HG03159 (cell line): ENCODE results near the gene FSIP1.

Experiments used
- ATAC-seq: cut with Tn5 transposase; IDR thresholded peaks from one replicate; pipeline ENCODE4 v1.9.1; 2021; ENCODE audit warnings: mild to moderate bottlenecking, moderate library complexity; ENCODE audit not compliant: unreplicated experiment

Gene FSIP1

GRCh38 chr15:39585389-39585841, 197.2 kb downstream of the FSIP1 start:
- ATAC-seq, result no peak

- no peak for ATAC-seq
Observed at GRCh38 chr15:39584662-39585388, 197.8 kb downstream of the FSIP1 start.

DNA sequence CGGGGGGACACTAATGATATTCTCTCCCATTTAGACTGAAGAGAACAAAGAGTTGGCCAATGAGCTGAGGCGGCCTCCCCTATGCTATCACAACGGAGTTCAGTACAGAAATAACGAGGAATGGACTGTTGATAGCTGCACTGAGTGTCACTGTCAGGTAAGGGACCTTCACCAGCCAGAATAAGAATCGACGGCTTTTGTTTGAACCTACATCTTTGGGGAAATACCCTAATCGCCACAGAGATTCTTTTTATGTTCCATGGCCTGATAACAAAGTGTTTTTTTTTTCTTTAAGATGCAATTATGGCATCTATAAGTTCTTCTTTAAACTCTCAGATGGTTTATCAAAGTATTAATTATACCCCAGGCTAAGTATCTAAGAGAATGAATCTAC, 198.4 kb downstream of the FSIP1 start:
- ATAC-seq, result no peak

DNA sequence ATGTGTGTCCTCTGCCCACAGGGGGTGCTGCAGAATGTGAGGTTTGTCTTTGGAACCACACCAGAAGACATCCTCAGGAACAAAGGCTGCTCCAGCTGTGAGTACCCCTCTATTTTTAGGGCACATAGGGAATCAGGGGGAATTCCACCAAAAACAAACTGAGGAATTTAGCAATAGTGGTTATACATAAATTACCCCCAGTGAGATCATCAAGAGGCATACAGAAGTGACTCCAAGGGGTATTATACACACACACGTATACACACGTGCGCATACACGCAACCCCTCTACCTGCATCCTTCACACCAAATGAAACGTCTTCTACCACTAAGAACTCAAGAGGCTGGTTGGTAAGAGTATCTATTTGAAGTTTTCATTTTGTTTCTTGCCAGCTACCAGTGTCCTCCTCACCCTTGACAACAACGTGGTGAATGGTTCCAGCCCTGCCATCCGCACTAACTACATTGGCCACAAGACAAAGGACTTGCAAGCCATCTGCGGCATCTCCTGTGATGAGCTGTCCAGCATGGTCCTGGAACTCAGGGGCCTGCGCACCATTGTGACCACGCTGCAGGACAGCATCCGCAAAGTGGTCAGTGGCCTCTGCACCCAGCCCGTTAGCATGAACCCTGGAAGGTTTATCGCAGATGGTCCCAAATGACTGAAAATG, 198.9 kb downstream of the FSIP1 start:
- no peak for ATAC-seq

DNA sequence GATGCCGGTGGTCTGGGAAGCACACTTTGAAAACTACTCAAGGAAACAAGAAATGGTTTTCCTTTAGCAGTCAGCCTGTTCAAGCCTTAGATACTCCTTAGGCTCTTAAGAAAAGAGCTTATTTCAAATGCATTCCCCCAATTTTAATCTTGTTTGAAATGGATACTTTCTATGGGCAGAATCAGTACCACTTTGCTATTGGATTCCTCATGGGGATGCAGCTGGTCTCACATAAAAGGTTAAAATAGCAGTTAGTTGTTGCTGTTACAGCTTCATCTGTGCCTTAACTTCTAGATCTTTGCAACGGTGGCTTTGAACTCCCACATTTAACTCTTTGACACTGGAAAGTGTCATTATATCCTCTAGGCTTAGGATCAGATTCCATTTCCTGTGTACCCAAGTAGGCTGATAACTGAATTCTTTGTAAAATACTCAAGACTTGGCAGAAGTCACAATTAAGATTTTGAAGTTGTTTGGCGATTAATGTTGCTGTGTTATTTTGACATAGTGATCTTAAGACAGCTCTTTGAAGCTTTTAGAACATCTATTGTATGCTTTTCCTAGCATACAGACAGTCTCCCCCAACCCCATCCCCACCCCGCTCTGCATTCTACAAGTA, 199.6 kb downstream of the FSIP1 start:
- ATAC-seq, result no peak

- ATAC-seq, result no peak
Observed at GRCh38 chr15:39582286-39582976, 200.2 kb downstream of the FSIP1 start.

GRCh38 chr15:39581793-39582285, 200.8 kb downstream of the FSIP1 start:
- ATAC-seq, result no peak

DNA sequence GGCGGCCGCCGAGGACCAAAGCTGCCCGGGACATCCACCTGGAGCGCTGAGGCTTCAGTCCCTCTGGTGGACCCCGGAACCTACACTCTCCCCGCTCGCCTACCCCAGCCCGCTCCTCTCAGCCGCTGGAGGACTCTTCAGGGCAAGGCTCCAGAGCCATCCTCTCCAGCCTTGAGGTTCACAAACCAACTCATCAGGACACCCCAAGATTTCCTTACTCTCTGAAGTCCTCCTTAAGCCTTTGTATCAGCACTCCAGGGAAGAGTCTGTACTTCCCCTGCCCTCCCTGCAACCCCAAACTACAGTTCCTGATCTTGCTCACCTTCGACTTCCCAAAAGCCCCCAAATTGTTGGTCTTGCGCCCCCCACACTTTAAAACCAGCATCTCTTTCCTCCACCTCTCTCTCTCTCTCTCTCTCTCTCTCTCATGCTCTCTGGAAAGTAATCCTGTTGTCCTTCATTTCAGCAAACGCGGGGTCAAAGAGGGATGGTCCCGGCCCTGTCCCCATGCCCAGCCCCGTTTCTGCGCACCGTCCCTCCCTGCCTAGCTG, 201.3 kb downstream of the FSIP1 start:
- no peak for ATAC-seq

DNA sequence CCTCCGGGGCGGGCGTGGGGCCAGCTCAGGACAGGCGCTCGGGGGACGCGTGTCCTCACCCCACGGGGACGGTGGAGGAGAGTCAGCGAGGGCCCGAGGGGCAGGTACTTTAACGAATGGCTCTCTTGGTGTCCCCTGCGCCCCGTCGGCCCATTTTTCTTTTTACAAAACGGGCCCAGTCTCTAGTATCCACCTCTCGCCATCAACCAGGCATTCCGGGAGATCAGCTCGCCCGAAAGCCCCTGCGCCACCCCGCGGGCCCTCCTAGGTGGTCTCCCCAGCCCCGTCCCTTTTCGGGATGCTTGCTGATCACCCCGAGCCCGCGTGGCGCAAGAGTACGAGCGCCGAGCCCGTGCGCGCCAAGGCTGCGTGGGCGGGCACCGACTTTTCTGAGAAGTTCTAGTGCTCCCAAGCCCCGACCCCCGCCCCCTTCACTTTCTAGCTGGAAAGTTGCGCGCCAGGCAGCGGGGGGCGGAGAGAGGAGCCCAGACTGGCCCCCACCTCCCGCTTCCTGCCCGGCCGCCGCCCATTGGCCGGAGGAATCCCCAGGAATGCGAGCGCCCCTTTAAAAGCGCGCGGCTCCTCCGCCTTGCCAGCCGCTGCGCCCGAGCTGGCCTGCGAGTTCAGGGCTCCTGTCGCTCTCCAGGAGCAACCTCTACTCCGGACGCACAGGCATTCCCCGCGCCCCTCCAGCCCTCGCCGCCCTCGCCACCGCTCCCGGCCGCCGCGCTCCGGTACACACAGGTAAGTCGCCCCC, 202.0 kb downstream of the FSIP1 start, which contains the start of gene THBS1:
Gene THBS1 (plus strand): TSS at position 595 of the 757 bp plus-strand sequence. CDS start 779 bp downstream, outside the sequence.
- peak; percentile 19 for ATAC-seq

- ATAC-seq, result peak; percentile 89
Observed at GRCh38 chr15:39580117-39580484, 202.5 kb downstream of the FSIP1 start.

- no peak for ATAC-seq
Observed at GRCh38 chr15:39579487-39580116, 203.0 kb downstream of the FSIP1 start.

DNA sequence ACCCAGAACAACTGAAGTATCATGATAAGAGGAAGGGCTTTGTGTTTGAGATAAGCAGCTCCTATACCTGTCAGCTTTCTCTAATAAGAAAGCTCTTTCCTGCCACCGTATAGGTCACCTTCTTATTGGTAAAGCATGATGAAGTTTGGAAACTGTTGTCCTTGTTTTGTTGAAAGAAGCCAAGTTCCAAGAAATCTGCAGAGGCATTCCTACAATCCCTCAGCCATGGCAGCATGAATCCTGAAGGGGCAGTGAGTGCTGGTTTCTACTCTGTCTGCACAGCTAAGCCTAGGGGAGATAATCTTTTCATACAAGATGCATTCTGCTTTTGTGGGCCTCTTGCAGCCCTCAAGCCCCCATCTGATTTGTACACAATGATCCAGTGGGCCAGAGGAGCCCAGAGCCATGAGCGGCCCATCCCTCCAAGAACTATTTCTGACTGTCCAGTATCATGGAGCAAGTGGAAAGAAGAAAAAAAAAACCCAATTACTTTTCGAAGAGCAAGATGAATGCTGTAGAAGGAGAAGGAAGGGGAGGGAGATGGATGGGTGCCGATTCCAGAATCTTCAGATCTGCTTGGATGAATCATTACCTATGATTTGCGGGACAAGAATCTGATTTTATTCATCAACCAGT, 203.7 kb downstream of the FSIP1 start:
- ATAC-seq, result no peak

GRCh38 chr15:39575180-39575579, 207.5 kb downstream of the FSIP1 start:
- no peak for ATAC-seq

- no peak for ATAC-seq
Observed at GRCh38 chr15:39574427-39574826, 208.2 kb downstream of the FSIP1 start.

DNA sequence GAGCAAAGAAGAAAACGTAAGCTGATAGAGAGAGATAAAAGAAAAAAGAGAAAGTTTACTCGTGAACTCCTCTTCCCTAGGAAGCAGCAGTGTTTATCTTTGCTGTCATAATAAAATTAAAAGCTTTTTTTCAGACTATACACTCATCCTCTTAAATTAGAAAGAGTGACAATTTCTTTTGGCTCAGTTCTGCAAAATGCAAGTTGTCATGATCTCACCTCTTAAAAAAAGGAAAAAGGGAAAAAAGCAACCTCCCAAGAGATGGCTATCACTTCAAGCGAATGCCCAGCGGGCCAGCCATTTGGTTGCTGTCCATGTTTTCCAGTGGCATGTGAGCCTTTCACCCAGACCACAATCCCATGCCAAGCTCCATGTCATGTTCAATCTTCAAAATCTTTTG, 208.8 kb downstream of the FSIP1 start:
- no peak for ATAC-seq

GRCh38 chr15:39573287-39573686, 209.4 kb downstream of the FSIP1 start:
- ATAC-seq, result no peak

DNA sequence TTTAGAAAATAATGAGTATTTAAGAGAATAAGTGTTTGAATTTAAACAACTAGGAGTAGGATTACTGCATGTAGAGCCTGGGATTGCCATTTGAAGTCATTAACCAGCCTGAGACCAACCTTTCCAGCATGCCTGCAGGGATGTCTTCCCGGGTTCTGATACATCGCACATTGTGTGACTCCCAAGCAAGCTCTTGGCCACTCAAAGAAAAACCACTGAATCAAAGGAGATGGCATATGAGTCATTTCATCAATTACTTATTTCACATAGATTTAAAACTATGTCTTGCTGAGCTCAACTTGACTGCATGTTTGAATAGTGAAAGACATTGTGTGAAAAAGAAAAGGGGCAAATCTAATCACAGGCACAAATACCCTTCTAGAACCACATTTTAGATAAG, 216.8 kb downstream of the FSIP1 start:
- ATAC-seq, result no peak

GRCh38 chr15:39564972-39565665, 217.5 kb downstream of the FSIP1 start:
- ATAC-seq, result no peak

DNA sequence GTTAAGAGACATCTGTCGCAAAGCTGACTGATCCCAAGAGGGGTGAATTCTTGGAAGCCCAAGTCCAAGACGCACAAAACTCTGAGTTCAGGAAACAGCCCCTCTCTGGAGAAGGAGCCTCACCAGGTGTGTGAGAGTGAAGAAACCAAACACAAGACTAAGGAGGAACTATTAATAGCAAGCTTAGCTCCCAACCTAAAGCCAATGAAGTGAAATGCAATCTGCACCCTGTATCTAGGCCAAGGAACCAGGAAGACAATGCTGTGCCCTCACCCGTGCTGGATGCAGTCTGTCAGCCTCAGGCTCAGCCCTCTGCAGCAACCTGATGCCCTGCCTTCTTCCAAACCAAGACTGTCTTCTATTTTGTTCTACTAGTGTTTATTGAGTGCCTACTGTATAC, 224.2 kb downstream of the FSIP1 start:
- ATAC-seq, result no peak
